ENCODE data around the gene EIF2B2. TPM values are rescaled to one million over a fixed set of nuclear protein-coding genes. Genes with fewer than 3 reads are reported as not detected.
A peak's percentile ranks its signal among the peaks of the same experiment; 100 is the strongest.

The EIF2B2 gene
- total RNA-seq, 2 donors from 2014 or later, result 34.0 to 48.9 TPM

DNA sequence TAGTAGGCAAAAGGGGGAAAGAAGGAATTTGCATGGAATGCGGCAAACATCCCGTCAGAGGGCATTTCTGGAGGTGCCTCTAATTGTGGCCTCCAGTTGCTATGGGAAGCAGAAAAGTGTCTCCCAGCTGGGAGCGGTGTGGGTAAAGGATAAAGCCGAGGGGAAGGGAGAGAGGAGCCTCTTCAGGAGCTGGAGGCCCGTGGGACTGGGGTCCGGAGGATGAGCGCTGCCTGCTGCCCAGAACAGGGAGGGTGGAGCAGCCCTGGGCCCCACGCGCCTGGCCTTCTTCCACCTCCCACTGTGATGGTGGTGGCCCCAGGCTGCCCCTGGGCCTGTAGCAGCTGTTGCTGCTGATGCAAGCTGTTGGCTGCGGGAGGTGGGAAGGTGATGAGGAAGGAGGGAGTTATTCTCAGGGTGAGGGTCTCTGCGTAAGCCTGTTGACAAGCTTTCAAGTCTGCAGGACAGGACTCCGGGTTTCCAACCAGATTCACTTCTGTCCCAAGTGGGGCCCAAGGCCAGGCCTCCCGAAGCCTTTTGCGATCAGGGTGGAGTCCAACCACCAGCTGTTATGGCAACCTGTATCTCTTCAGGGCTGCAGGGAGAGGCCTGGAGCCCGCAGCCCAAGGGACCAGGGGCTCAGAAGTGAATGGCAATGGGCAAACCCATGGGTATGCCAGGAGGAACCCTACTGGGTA, 28.2 kb upstream of the EIF2B2 start:
- Histone ChIP-seq H3K27ac (no peak overlapping the region), H3K9me3 (no peaks in the 10 kb centered on the region)
- intact Hi-C loops (cut with DNase I), result no loop called here

GRCh38 chr14:74975059-74975810, 27.5 kb upstream of the EIF2B2 start:
- Histone ChIP-seq H3K4me1 (no peaks in the 10 kb centered on the region), H3K36me3 (no peaks in the 10 kb centered on the region), H3K27me3 (no peaks in the 10 kb centered on the region), H3K27ac (no peak overlapping the region), H3K9me3 (no peaks in the 10 kb centered on the region), H3K4me3 (no peak overlapping the region), H3K9ac (ENCODE audit: low read depth in 2 of 2, low read length in 2 of 2) (no peak overlapping the region)
- intact Hi-C loops (cut with DNase I), result no loop called here
- DNase-seq, result peak; percentile 53
- TF ChIP-seq, protein P1, sequence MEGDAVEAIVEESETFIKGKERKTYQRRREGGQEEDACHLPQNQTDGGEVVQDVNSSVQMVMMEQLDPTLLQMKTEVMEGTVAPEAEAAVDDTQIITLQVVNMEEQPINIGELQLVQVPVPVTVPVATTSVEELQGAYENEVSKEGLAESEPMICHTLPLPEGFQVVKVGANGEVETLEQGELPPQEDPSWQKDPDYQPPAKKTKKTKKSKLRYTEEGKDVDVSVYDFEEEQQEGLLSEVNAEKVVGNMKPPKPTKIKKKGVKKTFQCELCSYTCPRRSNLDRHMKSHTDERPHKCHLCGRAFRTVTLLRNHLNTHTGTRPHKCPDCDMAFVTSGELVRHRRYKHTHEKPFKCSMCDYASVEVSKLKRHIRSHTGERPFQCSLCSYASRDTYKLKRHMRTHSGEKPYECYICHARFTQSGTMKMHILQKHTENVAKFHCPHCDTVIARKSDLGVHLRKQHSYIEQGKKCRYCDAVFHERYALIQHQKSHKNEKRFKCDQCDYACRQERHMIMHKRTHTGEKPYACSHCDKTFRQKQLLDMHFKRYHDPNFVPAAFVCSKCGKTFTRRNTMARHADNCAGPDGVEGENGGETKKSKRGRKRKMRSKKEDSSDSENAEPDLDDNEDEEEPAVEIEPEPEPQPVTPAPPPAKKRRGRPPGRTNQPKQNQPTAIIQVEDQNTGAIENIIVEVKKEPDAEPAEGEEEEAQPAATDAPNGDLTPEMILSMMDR (IDR thresholded peaks at IDR 0.05), result no peak

More for the DNA sequence above, 28.2 kb upstream of the EIF2B2 start:
- TF ChIP-seq, protein P1 (IDR thresholded peaks at IDR 0.05), result no peak
- Histone ChIP-seq H3K4me1 (no peaks in the 10 kb centered on the region), H3K9ac (ENCODE audit: low read depth in 2 of 2, low read length in 2 of 2) (no peak overlapping the region), H3K27me3 (no peaks in the 10 kb centered on the region), H3K36me3 (no peaks in the 10 kb centered on the region), H3K4me3 (no peak overlapping the region)
- DNase-seq, result no peak

- Histone ChIP-seq H3K9ac (ENCODE audit: low read depth in 2 of 2, low read length in 2 of 2) (no peak overlapping the region), H3K36me3 (no peaks in the 10 kb centered on the region), H3K4me3 (no peak overlapping the region), H3K9me3 (no peaks in the 10 kb centered on the region), H3K4me1 (no peaks in the 10 kb centered on the region), H3K27ac (no peak overlapping the region), H3K27me3 (no peaks in the 10 kb centered on the region)
- TF ChIP-seq, protein P1 (IDR thresholded peaks at IDR 0.05), result no peak
- intact Hi-C loops (cut with DNase I), result no loop called here
- DNase-seq, result no peak
These were observed 26.2 kb upstream of the EIF2B2 start for GRCh38 chr14:74976264-74977113.

- TF ChIP-seq, protein P1 (IDR thresholded peaks at IDR 0.05), result no peak
- Histone ChIP-seq H3K36me3 (no peaks in the 10 kb centered on the region), H3K9ac (ENCODE audit: low read depth in 2 of 2, low read length in 2 of 2) (no peak overlapping the region), H3K9me3 (no peaks in the 10 kb centered on the region), H3K27ac (no peak overlapping the region), H3K27me3 (no peaks in the 10 kb centered on the region), H3K4me3 (no peak overlapping the region), H3K4me1 (no peaks in the 10 kb centered on the region)
- DNase-seq, result no peak
- intact Hi-C loops (cut with DNase I), result no loop called here
These were observed 25.4 kb upstream of the EIF2B2 start for GRCh38 chr14:74977164-74977900.

DNA sequence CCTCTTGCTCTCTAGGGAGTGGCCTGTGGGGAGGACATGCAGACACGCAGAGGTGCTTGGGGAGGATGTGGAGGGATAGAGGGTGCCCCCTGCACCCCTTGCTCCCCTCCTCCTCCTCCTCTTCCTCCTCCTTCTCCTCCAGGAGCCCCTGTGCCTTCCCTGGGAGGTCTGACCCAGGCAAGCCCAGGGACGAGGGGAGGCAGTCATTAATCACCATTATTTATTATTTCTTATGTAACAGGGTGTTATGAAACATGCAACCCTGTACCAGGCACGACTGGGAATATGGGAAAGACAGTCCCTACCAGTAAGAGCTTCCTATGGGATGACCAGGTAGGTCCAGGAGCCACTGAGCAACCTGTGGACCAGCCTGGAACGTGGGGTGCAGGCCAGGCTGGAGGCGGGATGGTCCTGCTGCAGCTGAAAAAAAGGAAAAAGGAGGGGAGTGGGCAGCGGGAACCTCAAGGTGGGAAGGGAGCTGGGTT, 24.8 kb upstream of the EIF2B2 start:
- DNase-seq, result no peak
- Histone ChIP-seq H3K36me3 (no peaks in the 10 kb centered on the region), H3K4me1 (no peaks in the 10 kb centered on the region), H3K9ac (ENCODE audit: low read depth in 2 of 2, low read length in 2 of 2) (no peak overlapping the region), H3K4me3 (no peak overlapping the region), H3K27me3 (no peaks in the 10 kb centered on the region), H3K9me3 (no peaks in the 10 kb centered on the region), H3K27ac (no peak overlapping the region)
- intact Hi-C loops (cut with DNase I), result no loop called here
- TF ChIP-seq, protein P1 (IDR thresholded peaks at IDR 0.05), result no peak

Measured in colonic mucosa (tissue), 4 donors.